IMR-90 (cell line): ENCODE results near the gene RAB27A. TPM values are rescaled to one million over a fixed set of nuclear protein-coding genes. Genes with fewer than 3 reads are reported as not detected.

ENCODE experiments used
- ATAC-seq: fragments of 200-7000 bp; cut with Tn5 transposase; 2 replicates; pipeline ENCODE4 v1.9.1; 2020; ENCODE audit warnings: low read depth, mild to moderate bottlenecking, moderate library complexity
- BruUV-seq: library from RNA; stranded (reverse); fragments of 400-500 nt; replicated peaks from 2 replicates; lab custom pipeline; 2021; lab: Mats Ljungman, UMichigan
- CTCF ChIA-PET: fragments of 300-600 bp; formaldehyde crosslinking; extraction: SDS; loops from one replicate; lab custom pipeline; 2021; ENCODE audit warnings: antibody characterized with exemption; lab: Yijun Ruan, JAX
- POLR2A ChIA-PET: fragments of 300-600 bp; sonication (Branson Sonifier 250); formaldehyde crosslinking; loops from one replicate; lab custom pipeline; 2022; ENCODE audit warnings: antibody characterized with exemption; ENCODE audit not compliant: unreplicated experiment; lab: Charles Lee
- DNase-seq: peaks from one replicate; pipeline ENCODE4 v3.0.0; 2013
- H2AFZ ChIP-seq: replicated peaks from 2 replicates; pipeline ENCODE3; 2013; ENCODE audit warnings: low read length, mild to moderate bottlenecking; ENCODE audit not compliant: poor library complexity
- H2AK5ac ChIP-seq: 2 replicates; pipeline ENCODE4 v1.6.1; 2013; ENCODE audit warnings: low read depth, low read length, inconsistent platforms
- H2AK9ac ChIP-seq: replicated peaks from 2 replicates; pipeline ENCODE3; 2013; ENCODE audit warnings: mild to moderate bottlenecking, low read depth, low read length, moderate library complexity; ENCODE audit not compliant: poor library complexity
- H2BK120ac ChIP-seq: 2 replicates; pipeline ENCODE4 v1.6.1; 2013; ENCODE audit warnings: low read depth, low read length, inconsistent platforms
- H2BK15ac ChIP-seq: 3 replicates; pipeline ENCODE4 v1.6.1; 2013; ENCODE audit warnings: low read depth, low read length, inconsistent platforms
- H2BK20ac ChIP-seq: 2 replicates; pipeline ENCODE4 v1.6.1; 2013; ENCODE audit warnings: low read depth, mild to moderate bottlenecking, inconsistent platforms, low read length, moderate library complexity
- H2BK5ac ChIP-seq: 2 replicates; pipeline ENCODE4 v1.6.1; 2013; ENCODE audit warnings: mild to moderate bottlenecking, low read depth, low read length, inconsistent platforms; ENCODE audit not compliant: poor library complexity, severe bottlenecking
- H3K14ac ChIP-seq: replicated peaks from 2 replicates; pipeline ENCODE4 v1.6.1; 2013; ENCODE audit warnings: low read depth, low read length, inconsistent platforms
- H3K18ac ChIP-seq: 2 replicates; pipeline ENCODE4 v1.6.1; 2013; ENCODE audit warnings: low read depth, low read length, control low read depth
- H3K23ac ChIP-seq: 2 replicates; pipeline ENCODE4 v1.6.1; 2013; ENCODE audit warnings: low read depth, low read length, inconsistent platforms
- H3K27ac ChIP-seq: 2 replicates; pipeline ENCODE4 v1.5.1; 2013; ENCODE audit warnings: mild to moderate bottlenecking, control low read depth, low read length; ENCODE audit not compliant: insufficient read depth
- H3K27me3 ChIP-seq: 2 replicates; pipeline ENCODE4 v1.6.1; 2013; ENCODE audit warnings: low read length; ENCODE audit not compliant: control insufficient read depth, insufficient read depth
- H3K36me3 ChIP-seq: 2 replicates; pipeline ENCODE4 v1.6.1; 2013; ENCODE audit warnings: low read length, mixed read lengths; ENCODE audit not compliant: control insufficient read depth, insufficient read depth
- H3K4ac ChIP-seq: 2 replicates; pipeline ENCODE4 v1.6.1; 2013; ENCODE audit warnings: low read depth, low read length, inconsistent platforms
- H3K4me1 ChIP-seq: 2 replicates; pipeline ENCODE4 v1.6.1; 2013; ENCODE audit warnings: low read length, mixed read lengths; ENCODE audit not compliant: control insufficient read depth, insufficient read depth
- H3K4me2 ChIP-seq: 2 replicates; pipeline ENCODE4 v1.6.1; 2013; ENCODE audit warnings: low read depth, mild to moderate bottlenecking, control low read depth, low read length, moderate library complexity
- H3K4me3 ChIP-seq: 2 replicates; pipeline ENCODE4 v1.5.1; 2013; ENCODE audit warnings: low read depth, mild to moderate bottlenecking, control low read depth, low read length, moderate library complexity; ENCODE audit not compliant: insufficient read depth
- H3K56ac ChIP-seq: 2 replicates; pipeline ENCODE4 v1.6.1; 2013; ENCODE audit warnings: low read length, inconsistent platforms; ENCODE audit not compliant: insufficient read depth; ENCODE audit errors: extremely low read depth
- H3K79me1 ChIP-seq, 2 experiments: 2 replicates each; pipeline ENCODE4 v1.6.1; 2013; ENCODE audit warnings: low read length in 2 of 2, inconsistent platforms in 1 of 2, low read depth in 1 of 2
- H3K9ac ChIP-seq: 2 replicates; pipeline ENCODE4 v1.6.1; 2013; ENCODE audit warnings: low read depth, low read length, control low read depth
- H3K9me1 ChIP-seq: 2 replicates; pipeline ENCODE4 v1.6.1; 2013; ENCODE audit warnings: low read length, inconsistent platforms; ENCODE audit not compliant: insufficient read depth
- H3K9me3 ChIP-seq: 2 replicates; pipeline ENCODE4 v1.6.1; 2013; ENCODE audit warnings: low read length; ENCODE audit not compliant: control insufficient read depth, insufficient read depth
- H4K20me1 ChIP-seq: 2 replicates; pipeline ENCODE4 v1.6.1; 2013; ENCODE audit warnings: low read length, inconsistent platforms; ENCODE audit not compliant: insufficient read depth
- H4K5ac ChIP-seq: 2 replicates; pipeline ENCODE4 v1.6.1; 2013; ENCODE audit warnings: mild to moderate bottlenecking, low read depth, low read length, control low read depth
- H4K8ac ChIP-seq, 2 experiments: 2 replicates each; pipeline ENCODE4 v1.6.1; 2013; ENCODE audit warnings: low read depth in 2 of 2, low read length in 2 of 2, control low read depth in 1 of 2, inconsistent platforms in 1 of 2
- H4K91ac ChIP-seq: 2 replicates; pipeline ENCODE4 v1.6.1; 2013; ENCODE audit warnings: low read depth, low read length, inconsistent platforms; ENCODE audit not compliant: insufficient read depth
- BHLHE40 ChIP-seq: fragments of 150-350 bp; IDR thresholded peaks from 2 replicates; pipeline ENCODE4 v1.6.1; 2016; ENCODE audit warnings: mild to moderate bottlenecking, low read depth, low read length
- CEBPB ChIP-seq: IDR thresholded peaks from 2 replicates; pipeline ENCODE4 v1.6.1; 2012; ENCODE audit warnings: low read depth, low read length, improper control_type of control experiment
- CHD1 ChIP-seq: IDR thresholded peaks from 2 replicates; pipeline ENCODE4 v1.6.1; 2012; ENCODE audit warnings: low read depth, low read length, improper control_type of control experiment
- CTCF ChIP-seq: conservative IDR thresholded peaks from 2 replicates; pipeline ENCODE4 v1.5.1; 2012; ENCODE audit warnings: mild to moderate bottlenecking, low read depth, low read length, improper control_type of control experiment
- ELK1 ChIP-seq: fragments of 150-350 bp; IDR thresholded peaks from 2 replicates; pipeline ENCODE4 v1.6.1; 2016; ENCODE audit warnings: low read depth, mild to moderate bottlenecking, low read length, moderate library complexity, borderline replicate concordance
- FOS ChIP-seq: fragments of 150-350 bp; IDR thresholded peaks from 2 replicates; pipeline ENCODE4 v1.6.1; 2016; ENCODE audit warnings: low read depth, low read length
- MAFK ChIP-seq: IDR thresholded peaks from 2 replicates; pipeline ENCODE4 v1.6.1; 2012; ENCODE audit warnings: low read depth, low read length, improper control_type of control experiment
- MAZ ChIP-seq: IDR thresholded peaks from 2 replicates; pipeline ENCODE4 v1.6.1; 2012; ENCODE audit warnings: low read depth, mild to moderate bottlenecking, low read length, improper control_type of control experiment, moderate library complexity, borderline replicate concordance
- MXI1 ChIP-seq: IDR thresholded peaks from 2 replicates; pipeline ENCODE4 v1.6.1; 2012; ENCODE audit warnings: low read depth, mild to moderate bottlenecking, low read length, moderate library complexity, borderline replicate concordance
- NFE2L2 ChIP-seq: fragments of 150-350 bp; IDR thresholded peaks from 2 replicates; pipeline ENCODE4 v1.6.1; 2016; ENCODE audit warnings: low read depth, mild to moderate bottlenecking, low read length
- POLR2A ChIP-seq: IDR thresholded peaks from 2 replicates; pipeline ENCODE4 v1.6.1; 2012; ENCODE audit warnings: mild to moderate bottlenecking, low read depth, low read length
- RAD21 ChIP-seq: IDR thresholded peaks from 2 replicates; pipeline ENCODE4 v1.6.1; 2012; ENCODE audit warnings: low read length, improper control_type of control experiment
- RCOR1 ChIP-seq: IDR thresholded peaks from 2 replicates; pipeline ENCODE4 v1.6.1; 2012; ENCODE audit warnings: mild to moderate bottlenecking, low read length, improper control_type of control experiment; ENCODE audit not compliant: insufficient replicate concordance
- RFX5 ChIP-seq: IDR thresholded peaks from 2 replicates; pipeline ENCODE4 v1.8.0; 2012; ENCODE audit warnings: low read depth, mild to moderate bottlenecking, low read length, moderate library complexity
- SMC3 ChIP-seq: fragments of 150-350 bp; IDR thresholded peaks from 2 replicates; pipeline ENCODE4 v1.6.1; 2016; ENCODE audit warnings: low read depth, mild to moderate bottlenecking, antibody characterized with exemption, low read length, moderate library complexity
- USF2 ChIP-seq: fragments of 150-350 bp; IDR thresholded peaks from 2 replicates; pipeline ENCODE4 v1.6.1; 2017; ENCODE audit warnings: mild to moderate bottlenecking, antibody characterized with exemption, low read length, low read depth
- WGBS, 2 experiments: methylation state at CpG; one replicate each; pipeline versions ENCODE4 v1.1.5 to v1.1.7; 2013; ENCODE audit warnings: missing lambda C conversion rate in 2 of 2; ENCODE audit not compliant: insufficient read length in 1 of 2; ENCODE audit errors: extremely low coverage in 2 of 2; 5-methylcytosine and 5-hydroxymethylcytosine counted together
- dilution Hi-C: fragments of 300-500 bp; cut with HindIII; formaldehyde crosslinking; loops from one replicate; pipeline ENCODE4 v1.14.3; 2018; ENCODE audit warnings: low sequenced_read_pairs; ENCODE audit not compliant: unreplicated experiment
- in situ Hi-C: fragments of 300-500 bp; cut with MboI; formaldehyde crosslinking; loops from 3 replicates; pipeline ENCODE4 v1.14.3; 2019; ENCODE audit warnings: low sequenced_read_pairs, inconsistent platforms, mixed read lengths
- intact Hi-C: fragments of 100-400 bp; cut with micrococcal nuclease; formaldehyde crosslinking; loops from 2 replicates; pipeline ENCODE4 v1.10.0; 2022
- polyA plus RNA-seq, 3 experiments: library from polyadenylated mRNA; depleted of rRNA; stranded (reverse); fragments of >200 nt; gene quantifications; 2 replicates each; pipeline ENCODE4 v1.2.3, GENCODE V29; 2012; ENCODE audit warnings: low replicate concordance in 1 of 3
- total RNA-seq: library from RNA; depleted of rRNA; stranded (reverse); fragments of >200 nt; gene quantifications from 2 replicates; pipeline ENCODE4 v1.2.3, GENCODE V29; 2012

RAB27A gene
- total and polyA plus RNA-seq, 2 of the 4 experiments (the other 2 are of a cell fraction) = 4.8 to 13.7 TPM

GRCh38 chr15:55268176-55268695 is 21.4 kb downstream of the RAB27A start:
- Histone ChIP-seq H3K4me3 (no peak overlapping the region), H3K79me1 (peaks cover 9 to 35% of the 10 kb centered on the region in 2 experiments; a peak in 3 of 4 replicates), H4K20me1 (peaks cover 3% of the 10 kb centered on the region; the same call in 1 of the 2 replicates), H3K56ac (no peak overlapping the region), H3K27me3 (no peaks in the 10 kb centered on the region), H3K14ac (no peak overlapping the region), H3K4ac (no peak overlapping the region; the same call in 1 of the 2 replicates), H4K91ac (no peak overlapping the region), H2BK120ac (0 out of 2 replicates have a peak overlapping the region, but pooled peaks have one; percentile 9), H3K9ac (no peak overlapping the region), H2BK5ac (no peak overlapping the region), H3K27ac (no peak overlapping the region), H3K4me2 (no peak overlapping the region), H4K8ac (peak overlapping the region in 1 of 2 experiments; percentile 50; a peak in 2 of 4 replicates), H3K36me3 (no peaks in the 10 kb centered on the region), H2AFZ (no peak overlapping the region), H2AK9ac (no peak overlapping the region), H3K9me1 (peaks cover 9% of the 10 kb centered on the region), H2BK15ac (0 out of 3 replicates have a peak overlapping the region, but pooled peaks have one; percentile 26), H4K5ac (peak overlapping the region; percentile 49; the same call in 1 of the 2 replicates), H3K18ac (peak overlapping the region; percentile 40; the same call in 1 of the 2 replicates), H3K23ac (no peak overlapping the region), H3K9me3 (no peaks in the 10 kb centered on the region), H3K4me1 (peaks cover 13% of the 10 kb centered on the region), H2AK5ac (peak overlapping the region; percentile 63; the same call in 1 of the 2 replicates), H2BK20ac (no peak overlapping the region)
- dilution Hi-C loops = no loop called here
- WGBS, 2 experiments = no CpG with 5 or more reads among the region's 2 CpGs
- intact Hi-C loops = no loop called here
- no TSS peak for BruUV-seq
- no peak for TF ChIP-seq ELK1
- no peak for TF ChIP-seq CHD1
- TF ChIP-seq MAZ = no peak
- no peak for TF ChIP-seq MXI1
- no peak for TF ChIP-seq CEBPB
- TF ChIP-seq BHLHE40 = no peak
- no peak for TF ChIP-seq USF2
- TF ChIP-seq RCOR1 = no peak
- TF ChIP-seq RFX5 = no peak
- no peak for TF ChIP-seq FOS
- no peak for TF ChIP-seq MAFK
- no peak for TF ChIP-seq CTCF
- TF ChIP-seq SMC3 = no peak
- TF ChIP-seq NFE2L2 = no peak
- no peak for TF ChIP-seq RAD21
- TF ChIP-seq POLR2A = no peak
- in situ Hi-C loops = no loop called here
- POLR2A ChIA-PET = interaction anchor here (0.6 kb wide), 1 partner anchor 51 kb away, joined by 4 read pairs; the partner anchor contains the start of genes PIGB and PIGBOS1
- DNase-seq (no peak), ATAC-seq (no peak)
- CTCF ChIA-PET = no interaction called here
